ENCODE data around the gene MAFB. TPM values are rescaled to one million over a fixed set of nuclear protein-coding genes. Genes with fewer than 3 reads are reported as not detected.
A peak's percentile ranks its signal among the peaks of the same experiment; 100 is the strongest.
"Not testable (repeated sequence)": the region's sequence is repeated elsewhere in the genome, so short reads cannot be mapped to it uniquely, and the experiment has no call there.

Gene MAFB
- 3.4 and 5.9 TPM in 2 replicates for total RNA-seq

DNA sequence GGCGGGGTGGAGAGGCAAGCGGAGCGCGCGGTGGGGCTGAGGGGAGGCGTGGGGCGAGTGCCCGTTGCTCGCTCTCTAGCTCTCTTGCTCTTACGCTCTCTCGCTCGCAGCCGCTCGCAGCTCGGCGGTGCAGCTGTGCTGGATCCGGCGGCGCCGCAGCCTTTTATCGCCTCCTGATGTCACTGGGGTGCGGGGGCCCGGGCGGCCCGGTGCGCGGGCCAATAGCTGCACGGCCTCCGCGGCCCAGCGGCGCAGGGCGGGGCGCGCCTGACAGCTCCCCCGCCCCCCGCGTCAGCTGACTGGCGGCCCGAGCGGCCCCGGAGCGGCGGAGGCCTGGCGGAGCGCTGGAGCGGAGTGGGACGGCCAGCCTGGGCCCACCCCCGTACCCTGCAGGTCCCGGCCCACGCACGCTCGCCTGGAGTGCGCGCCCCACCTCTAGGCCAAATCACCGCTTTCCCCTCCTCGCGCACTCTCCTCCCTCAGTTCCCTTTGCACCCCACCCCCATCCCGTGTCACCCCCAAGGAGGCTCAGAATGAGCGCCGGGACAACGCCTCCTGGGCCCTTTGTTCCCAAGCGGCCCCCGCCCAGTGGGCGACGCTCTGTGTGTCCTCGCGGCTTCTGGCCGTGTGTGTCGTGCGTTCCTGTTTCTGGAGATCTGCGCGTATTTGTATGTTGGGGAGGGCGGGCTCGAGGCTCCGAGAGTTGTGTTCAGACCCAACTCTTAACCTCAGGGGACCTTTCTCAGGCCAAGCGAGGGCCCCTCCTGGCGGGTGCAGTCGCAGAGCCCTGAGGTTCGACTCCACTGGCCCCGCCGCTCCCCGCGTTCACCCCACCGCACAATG, at the start of gene MAFB:
MAFB (minus strand) TSS at position 137 of the 843 bp plus-strand sequence. CDS start 386 bp downstream, outside the sequence.
- peak; percentile 94 for DNase-seq

DNA sequence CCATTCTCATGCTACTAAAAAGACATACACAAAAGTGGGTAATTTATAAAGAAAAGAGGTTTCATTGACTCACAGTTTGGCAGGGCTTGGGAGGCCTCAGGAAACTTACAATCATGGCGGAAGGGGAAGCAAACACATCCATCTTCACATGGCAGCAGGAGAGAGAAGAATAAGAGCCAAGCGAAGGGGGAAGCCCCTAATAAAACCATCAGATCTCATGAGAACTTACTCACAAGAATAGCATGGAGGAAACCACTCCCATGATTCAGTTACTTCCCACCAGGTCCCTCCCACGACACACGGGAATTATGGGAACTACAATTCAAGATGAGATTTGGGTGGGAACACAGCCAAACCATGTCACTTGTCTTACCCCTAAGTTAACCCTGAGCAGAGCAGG, 47.4 kb upstream of the MAFB start:
- not testable (repeated sequence) for DNase-seq

DNA sequence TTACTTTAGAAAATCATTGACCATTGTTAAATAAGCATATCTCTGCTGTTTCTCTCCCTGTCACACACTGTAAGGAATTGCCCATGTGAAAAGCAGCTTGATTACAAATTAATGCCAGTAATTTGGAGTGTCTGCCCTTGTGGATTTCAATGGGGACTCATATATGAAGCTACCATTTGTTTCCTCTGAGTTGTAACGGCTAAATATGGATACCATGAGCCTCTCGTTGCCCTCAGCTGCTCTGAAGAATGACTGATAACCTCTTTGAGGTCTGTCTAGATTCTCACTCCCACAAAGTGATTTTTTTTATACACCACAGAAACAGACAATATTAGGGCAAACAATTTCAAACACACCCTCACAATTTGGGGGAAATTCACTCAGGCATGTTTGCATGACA, 40.0 kb upstream of the MAFB start:
- DNase-seq = no peak

DNA sequence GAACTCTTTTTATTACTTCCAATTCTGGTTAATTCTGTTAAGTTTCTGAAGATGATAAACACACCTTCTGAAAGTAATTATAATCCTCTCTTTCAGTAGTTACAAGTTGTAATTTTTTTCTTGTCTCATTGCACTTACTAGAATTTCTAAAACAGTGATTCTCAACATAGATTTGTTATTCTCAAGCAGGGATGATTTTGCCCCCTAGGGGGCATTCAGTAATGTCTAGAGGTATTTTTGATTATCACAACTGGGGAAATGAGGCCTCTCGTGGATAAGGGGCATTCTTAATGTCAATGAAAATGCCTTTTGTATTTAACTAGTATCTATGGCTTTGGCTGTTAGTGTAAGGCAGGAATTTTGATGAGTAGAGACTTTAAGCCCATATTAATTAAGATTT, 39.4 kb upstream of the MAFB start:
- DNase-seq = peak; percentile 14

DNA sequence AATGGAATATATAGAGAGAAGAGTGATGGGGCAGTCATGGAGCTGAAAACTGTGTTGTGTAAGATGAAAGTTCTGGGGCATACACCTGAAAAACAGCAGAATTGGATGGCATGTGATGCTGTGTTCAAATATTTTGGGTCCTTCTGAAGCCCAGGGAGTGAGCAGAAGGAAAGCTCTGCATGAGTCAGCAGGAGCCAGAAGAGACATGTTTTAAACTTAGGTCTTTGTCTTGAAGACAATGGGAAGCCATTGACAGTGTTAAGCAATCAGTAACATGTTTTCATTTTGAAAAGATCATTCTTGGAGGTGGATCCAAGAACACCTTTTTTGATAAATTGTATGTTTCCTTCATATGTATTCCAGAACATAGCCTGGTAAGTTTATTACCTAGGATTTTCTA, 38.9 kb upstream of the MAFB start:
- no peak for DNase-seq

DNA sequence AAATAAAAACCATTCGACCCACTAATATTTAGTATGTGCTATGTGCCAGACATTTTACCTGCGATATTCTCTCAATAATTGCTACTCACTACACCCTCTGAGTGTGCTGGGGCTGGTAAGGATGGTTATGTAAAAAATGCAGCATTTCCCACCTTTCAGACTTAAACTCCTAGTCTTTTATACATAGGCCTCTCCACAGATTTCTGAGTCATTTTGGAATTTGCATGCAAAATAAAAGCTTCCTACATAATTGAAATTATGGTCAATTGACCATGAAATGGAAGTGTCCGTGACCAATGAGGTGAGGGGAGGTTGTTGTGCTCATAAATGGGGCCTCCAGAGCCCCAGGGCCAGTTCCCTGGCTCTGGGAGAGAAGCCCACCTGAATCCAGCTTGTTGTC, 37.7 kb upstream of the MAFB start:
- DNase-seq = no peak

DNA sequence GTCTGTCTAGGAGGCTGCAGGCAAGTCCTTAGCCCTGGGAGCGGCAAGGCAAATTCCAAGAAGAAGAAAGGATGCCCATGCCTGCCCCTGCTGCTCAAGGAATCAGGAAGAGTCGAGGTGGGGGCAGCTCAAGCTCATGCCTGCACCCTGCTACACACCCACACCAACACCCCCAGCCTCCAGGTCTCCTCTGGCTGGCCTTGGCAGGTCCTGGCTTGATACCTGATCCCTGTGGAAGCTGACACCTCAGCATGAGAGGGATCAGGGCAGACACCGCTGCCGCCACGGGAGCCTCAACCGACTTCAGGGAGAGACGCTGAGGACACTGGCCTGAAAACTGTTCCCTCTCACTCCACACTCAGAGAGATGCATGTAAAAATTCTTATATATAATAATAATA, 35.5 kb upstream of the MAFB start:
- no peak for DNase-seq

DNA sequence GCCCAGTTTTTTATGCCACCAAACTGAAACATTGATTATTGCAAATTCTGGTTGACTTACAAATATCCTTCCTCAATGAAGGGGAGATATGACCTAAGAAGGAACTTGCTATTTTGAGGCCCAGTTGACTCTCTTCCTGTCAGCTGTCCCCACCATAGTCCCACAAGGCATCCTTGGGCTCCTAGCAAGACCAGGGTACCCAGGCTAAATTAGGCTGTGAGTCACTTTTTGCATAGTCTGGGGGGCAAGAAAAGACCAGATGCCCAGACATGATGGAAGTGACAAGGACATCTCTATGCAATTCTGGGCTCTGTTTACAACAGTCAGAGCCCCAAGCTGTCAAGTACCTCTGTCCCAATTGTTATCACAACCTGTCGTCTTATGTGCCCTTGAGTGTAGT, 31.8 kb upstream of the MAFB start:
- no peak for DNase-seq

DNA sequence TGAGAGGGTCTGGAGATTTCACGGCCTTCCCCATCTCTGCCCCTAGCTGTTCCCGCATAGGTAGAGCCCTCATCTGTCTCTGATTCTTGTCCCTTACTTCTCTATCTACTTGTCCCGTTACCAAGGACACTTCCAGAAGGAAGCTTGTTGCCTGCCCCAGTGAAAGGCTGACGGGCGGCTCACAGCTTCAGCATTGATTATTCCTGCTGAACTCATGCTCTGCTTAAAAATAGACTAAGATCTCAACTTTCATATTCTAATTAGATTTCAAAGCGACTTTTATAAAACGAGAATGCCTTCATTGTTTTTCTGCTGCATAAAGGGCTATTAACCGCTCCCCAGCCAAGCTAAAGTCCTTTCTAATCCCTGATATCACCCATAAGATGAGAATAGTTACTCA, 31.1 kb upstream of the MAFB start:
- DNase-seq = no peak

DNA sequence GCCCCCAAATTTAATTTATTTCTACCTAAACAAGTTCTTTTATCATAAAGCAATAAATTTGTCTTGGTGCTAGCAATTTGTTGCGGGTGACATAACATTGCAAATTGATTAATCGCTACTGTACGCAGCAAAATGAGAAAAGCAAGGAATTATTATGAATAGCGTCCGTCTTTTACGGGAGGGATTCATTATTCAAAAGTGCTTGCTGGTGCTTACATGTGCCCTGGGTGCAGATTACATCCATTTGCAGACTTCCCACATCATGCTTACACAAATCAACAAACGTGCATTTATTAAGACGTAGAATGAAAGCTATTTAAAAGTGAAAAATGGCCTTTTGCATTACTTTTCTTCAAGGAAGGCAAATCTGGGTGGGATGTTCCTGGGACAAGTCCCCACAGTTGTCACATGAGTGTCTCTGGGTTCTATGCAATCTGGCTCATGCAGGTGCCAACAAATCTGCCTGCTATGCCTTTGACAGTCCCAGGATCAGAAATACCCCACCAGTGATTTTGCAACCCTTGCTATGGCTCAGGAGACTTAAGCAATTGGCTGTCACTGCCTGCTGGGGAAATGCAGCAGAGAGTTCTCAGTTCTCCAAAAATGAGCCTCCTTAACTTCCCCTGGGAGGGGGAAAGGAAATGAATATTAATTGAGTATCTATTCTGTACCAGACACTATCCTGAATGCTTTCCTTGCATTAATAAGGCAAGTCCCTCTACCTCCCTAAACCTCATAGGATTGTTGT, 30.1 kb upstream of the MAFB start:
- DNase-seq = no peak

DNA sequence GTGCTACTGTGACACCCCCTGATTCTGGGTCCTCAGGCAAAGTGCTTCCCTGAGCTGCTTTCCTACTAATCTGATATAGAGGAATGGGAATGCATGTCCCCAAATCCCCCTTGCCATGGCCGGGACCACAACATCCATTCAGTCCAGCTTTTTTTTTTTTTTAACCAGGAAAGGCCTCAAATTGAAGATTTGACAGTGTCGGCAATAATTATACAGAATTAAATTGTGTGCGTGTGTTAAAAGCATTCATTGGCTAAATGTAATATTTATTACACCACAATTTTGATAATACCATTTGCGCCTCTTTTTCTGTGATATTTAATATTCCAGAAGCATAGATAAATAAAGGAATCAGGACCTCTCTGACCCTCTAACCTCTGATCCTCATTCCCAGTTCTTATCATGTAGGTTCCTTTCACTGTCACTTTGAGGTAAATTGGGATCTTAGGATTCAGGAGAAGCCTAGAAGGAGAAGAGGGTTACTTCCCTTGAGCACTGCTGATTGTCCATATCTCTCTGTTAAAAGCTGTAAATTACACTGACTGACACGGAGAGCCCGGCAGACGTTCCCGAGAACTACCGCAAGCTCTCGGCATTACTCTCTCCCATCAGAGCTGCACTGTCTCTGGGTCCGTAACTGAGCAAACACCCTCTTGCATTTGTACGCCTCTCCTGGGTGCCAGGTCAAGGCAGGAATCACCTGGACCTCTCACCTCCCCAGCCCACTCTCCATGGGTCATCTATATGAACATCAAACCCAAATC, 29.4 kb upstream of the MAFB start:
- no peak for DNase-seq

DNA sequence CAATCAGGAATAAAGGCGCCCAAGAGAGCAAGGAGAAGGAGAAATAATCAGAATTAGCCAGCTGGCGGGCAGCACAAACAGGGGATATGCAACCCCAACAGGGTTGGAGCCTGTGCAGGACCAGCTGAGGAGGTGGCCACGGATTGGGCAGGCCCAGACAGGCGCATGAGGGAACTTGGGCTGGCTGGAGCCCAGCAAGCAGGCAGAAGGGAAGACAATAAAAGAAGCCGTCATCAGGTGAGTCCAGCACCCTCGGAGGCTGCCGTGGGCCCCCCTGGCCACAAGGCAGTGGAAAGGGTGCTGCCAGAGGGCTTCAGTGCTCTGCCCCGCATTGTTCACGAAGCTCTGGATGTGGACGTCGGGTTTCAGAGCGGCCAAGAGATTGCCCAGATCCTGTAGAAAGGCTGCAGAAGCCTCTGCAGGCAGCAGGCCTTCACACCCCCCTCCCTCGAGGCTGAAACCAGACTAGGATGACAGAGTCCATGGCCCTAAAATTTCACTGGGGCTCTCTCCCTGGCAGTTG, 28.4 kb upstream of the MAFB start:
- DNase-seq = no peak

DNA sequence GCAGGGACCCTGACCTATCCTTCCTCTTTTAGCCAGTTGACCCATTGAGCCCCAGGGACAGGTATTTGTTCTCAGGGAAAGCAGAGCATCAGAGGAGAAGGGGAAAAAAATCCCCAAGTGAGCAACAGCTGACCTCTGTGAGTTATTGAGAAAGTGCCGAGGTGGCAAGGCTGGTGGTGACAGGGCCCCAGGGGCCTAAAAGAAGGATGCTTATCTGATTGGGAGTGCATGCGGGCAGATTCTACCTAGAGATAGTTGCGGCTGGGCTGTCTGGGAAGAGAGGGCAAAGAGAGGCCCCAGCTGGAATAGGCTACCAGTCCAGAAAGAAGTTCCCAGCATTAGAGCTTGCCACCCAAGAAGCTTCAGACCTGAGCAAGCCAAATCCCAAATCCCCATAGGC, 26.5 kb upstream of the MAFB start:
- no peak for DNase-seq

DNA sequence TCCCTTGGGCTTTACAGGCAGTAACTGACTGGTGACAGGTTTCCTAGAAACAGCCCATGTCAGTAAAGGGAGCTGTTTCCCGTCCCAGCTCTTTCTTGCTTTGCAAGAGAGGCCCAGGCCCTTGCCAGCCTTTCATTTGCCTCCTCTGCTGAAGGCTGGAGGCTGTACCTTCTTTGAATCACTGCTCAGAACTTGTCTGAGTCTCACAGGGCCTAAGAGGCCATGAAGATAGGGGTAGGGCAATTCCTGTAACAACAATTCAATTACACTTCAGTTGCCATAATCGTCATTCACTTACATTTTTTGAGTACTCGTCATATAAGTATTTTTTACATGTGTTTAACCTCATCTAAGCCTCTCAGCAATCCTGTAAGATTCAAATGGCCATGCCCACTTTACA, 25.9 kb upstream of the MAFB start:
- no peak for DNase-seq

DNA sequence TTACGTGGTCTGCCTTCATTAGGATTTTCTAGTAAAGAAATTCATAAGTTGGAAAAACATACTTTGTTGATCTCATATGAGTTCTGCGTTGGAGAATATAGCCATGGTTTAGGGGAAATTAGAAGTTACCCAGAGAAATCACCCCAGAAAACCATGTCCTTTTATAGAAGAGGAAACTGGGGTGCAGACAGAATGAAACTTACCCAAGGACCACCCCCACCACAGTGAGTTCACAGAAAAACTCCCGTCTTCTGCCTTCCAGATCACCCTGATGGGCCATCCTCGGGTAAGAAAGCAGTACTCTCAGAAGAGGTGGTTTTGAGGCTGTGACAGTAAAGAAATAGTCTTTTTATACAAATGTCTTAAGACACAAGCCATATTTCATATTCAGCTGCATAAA, 25.1 kb upstream of the MAFB start:
- no peak for DNase-seq

DNA sequence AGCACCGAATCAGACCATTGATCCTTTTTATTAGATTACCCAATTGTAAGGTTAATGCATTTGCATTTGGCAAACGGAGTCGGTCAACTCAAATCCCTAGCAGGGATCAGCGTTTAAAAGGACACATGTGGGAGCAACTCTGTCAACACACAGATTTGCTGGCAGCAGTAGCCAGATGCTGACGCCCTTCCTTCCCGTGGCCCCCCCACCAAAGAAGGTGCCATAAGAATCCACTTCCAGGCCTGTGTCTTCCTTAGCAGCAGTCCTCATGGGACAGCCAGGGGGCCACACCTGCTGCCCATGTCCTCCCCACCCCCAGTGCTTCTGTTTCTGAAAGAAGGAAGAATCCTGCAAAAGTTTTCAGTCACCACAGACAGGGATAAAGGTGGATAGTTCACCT, 24.5 kb upstream of the MAFB start:
- DNase-seq = no peak

DNA sequence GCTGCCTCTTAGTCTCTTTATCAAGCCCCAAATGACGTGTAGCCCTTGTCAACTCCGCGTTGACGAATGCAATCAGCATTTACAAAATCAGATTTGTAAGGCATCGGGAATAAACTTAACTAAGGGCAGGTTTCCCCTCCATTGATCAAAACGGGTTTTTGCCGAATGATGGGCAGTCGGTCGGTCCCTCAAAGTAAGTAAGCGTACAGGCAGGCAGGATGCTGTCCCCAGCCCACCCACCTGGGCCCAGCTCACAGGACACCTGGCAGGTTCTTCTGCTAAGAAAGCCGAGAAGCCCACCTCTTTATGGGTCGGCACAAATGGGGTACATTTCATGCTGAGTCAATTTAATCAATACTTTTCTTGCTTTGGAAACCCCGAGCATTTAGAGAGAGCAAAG, 22.0 kb upstream of the MAFB start:
- DNase-seq = no peak

DNA sequence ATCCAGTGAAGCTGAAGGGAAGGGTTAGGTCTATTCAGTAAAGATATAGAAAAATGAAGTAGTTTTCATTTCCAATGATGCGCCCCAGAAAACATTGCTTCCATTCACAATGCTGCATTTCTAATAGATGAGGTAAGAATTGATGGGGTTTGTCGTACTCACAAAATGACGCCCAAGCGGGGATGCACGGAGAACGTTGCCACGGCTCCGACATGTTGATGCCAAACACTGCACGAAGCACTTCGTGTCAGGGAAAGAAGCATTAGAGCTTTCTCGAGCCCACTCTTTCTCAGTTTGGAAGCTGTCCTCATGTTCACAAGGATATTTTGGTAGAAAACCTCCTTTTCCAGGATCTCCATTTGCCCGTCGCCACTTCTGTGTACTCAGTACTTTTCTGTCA, 21.6 kb upstream of the MAFB start:
- DNase-seq = no peak

DNA sequence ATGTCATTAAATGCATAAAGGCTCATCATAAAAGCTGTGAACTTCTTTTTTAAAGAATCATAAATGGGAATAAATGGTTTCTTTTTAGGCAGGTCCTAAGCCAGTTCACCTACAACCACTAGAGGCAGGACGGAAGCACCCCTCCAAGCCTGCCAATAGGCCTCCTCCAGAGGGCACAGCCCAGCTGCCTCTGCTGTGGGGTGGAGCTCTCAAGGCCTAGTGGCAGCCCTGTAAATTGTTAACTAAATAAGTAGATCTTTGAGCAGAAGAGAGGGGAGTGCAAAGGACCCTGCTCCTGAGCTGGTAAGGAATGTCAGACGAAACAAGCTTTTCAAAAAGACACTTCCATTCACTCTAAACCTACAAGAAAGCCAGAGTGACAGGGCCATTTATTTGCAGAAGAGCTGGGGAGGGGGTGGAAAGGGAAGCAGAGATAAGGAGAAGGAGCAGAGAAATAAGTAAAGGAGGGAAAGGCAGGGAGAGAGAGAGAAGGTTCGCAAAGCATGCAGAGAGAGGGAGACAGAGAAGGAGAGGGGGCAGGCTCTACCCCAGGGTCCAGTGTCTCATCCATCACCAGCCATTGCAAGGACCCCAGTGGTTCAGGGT, 18.0 kb upstream of the MAFB start:
- no peak for DNase-seq

DNA sequence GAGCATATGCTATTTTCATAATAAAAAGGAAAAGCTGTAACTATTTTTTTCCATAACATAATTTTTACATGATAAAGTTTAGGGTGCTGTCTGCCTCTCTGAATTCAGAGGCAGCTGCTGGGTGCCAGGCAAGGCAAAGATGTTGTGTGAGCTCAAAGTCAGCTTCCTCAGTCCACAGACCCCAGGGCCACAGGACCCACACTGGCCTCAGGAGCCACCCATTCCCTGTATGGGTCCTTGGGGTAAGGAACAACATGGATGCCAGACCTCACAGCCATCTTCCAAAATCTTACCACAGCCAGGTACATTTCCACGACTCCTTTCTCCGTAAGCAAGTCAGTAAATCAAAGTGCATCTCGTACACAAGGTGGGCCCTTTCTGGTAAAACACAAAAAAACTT, 16.4 kb upstream of the MAFB start:
- no peak for DNase-seq

DNA sequence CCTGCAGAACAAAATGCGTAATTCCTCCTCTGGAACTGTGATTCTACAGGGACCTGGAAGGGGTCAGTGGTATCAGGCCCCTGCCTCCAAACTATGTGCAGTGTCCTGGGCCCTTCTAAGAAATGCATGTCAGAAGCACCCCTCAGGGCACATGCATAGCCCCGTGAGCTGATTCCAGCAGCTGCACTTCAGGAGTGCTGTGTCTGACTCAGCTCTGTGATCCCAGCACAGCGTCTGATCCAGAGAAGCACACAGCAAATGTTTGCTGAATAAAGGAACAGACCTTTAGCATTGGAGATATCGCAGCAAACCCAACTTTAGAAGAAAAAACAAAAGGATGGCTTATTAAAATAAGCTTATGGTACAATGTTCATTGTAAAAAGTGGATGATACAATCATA, 15.8 kb upstream of the MAFB start:
- no peak for DNase-seq

DNA sequence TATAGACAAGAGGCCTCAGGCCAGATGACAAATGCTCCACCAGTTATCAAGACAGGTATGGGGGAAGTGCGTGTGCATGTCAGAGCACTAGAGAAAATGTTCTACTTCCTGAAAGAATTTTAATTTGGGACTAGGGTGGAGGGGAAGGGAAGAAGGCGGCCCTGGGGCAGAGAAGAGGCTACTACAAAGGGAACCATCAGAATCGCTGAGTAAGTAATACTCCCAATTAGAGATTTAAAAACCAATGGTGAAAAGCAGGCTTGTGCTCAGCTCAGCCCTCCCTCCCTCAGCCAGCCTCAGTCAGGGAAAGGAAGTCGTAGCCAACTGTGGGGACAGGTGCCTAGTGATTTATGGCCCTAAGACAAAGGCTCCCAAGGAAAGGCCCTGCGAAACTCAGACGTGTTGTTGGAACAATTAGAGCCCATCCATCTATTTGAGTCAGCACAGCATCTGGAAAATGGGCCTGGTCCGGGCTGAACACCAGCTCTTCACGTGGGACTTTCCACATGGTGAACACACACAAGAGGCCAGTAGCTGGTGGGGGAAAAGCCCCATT, 15.0 kb upstream of the MAFB start:
- no peak for DNase-seq
